Ascending aorta (tissue), 2 donors: ENCODE data around the gene RSPH9. TPM values are rescaled to one million over a fixed set of nuclear protein-coding genes. Genes with fewer than 3 reads are reported as not detected.

Experiments
- DNase-seq, 2 donors: peaks; one replicate each; pipeline ENCODE4 v3.0.0-alpha.2; 2019; ENCODE audit warnings: low spot score in 2 of 2
- H3K27ac ChIP-seq, 2 donors: fragments of 200-600 bp; sonication (generic); one replicate each; pipeline ENCODE4 v1.5.1; 2016 to 2017; ENCODE audit warnings: mild to moderate bottlenecking in 1 of 2
- H3K27me3 ChIP-seq: fragments of 200-600 bp; sonication (generic); one replicate; pipeline ENCODE4 v1.5.1; 2017
- H3K36me3 ChIP-seq, 2 donors: fragments of 200-600 bp; sonication (generic); one replicate each; pipeline ENCODE4 v1.5.1; 2016
- H3K4me1 ChIP-seq, 2 donors: fragments of 200-600 bp; sonication (generic); one replicate each; pipeline ENCODE4 v1.5.1; 2016 to 2017; ENCODE audit warnings: mild to moderate bottlenecking in 1 of 2
- H3K4me3 ChIP-seq, 2 donors: fragments of 200-600 bp; sonication (generic); one replicate each; pipeline ENCODE4 v1.5.1; 2016 to 2017; ENCODE audit warnings: mild to moderate bottlenecking in 1 of 2
- H3K9me3 ChIP-seq, 2 donors: fragments of 200-600 bp; sonication (generic); one replicate each; pipeline ENCODE4 v1.5.1; 2016
- intact Hi-C: fragments of 100-400 bp; cut with DNase I; formaldehyde crosslinking; loops from one replicate; pipeline ENCODE4 v1.15.1; 2023
- total RNA-seq: library from RNA; depleted of rRNA; stranded (reverse); fragments of >200 nt; gene quantifications from one replicate; pipeline ENCODE4 v1.1.0, GENCODE V29; 2016
- TF ChIP-seq, protein P1 (sequence below), 3 experiments: fragments of 200-600 bp in 2 of 3; fragments of 450-650 bp in 1 of 3; sonication (generic) in 2 of 3; IDR thresholded peaks; one replicate each; pipeline ENCODE4 v1.5.1; 2016 to 2019; ENCODE audit warnings: antibody characterized with exemption in 3 of 3, mild to moderate bottlenecking in 1 of 3, moderate library complexity in 1 of 3

RSPH9 gene
- total RNA-seq, 1 donor from 2014 or later, result not detected

DNA sequence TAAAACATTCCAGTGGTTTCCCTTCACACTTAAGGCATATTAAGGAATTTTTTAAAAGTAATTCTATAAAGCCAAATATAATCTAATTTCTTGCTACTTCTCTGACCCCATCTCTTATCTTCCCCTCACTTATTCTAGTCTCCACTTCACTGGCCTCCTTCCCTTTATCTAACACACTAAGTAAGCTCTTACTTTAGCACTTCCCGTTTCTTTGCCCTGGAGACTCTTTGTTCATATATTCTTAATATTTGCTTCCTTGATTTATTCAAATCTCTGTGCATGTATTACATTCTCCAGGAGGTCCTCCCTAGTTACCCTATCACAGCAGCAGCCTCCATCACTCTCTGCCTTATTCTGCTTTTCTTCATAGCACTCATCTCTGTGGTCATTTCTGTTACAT is 36.0 kb upstream of the RSPH9 start:
- no peak for DNase-seq
- Histone ChIP-seq H3K4me3 (no peak overlapping the region), H3K4me1 (no peaks in the 10 kb centered on the region), H3K27ac (no peak overlapping the region), H3K9me3 (no peaks in the 10 kb centered on the region), H3K27me3 (no peaks in the 10 kb centered on the region), H3K36me3 (peaks cover 11 to 58% of the 10 kb centered on the region in 2 donors)
- intact Hi-C loops, result loop anchor here (2.0 kb wide), 1 partner anchor 470 kb away; no protein-coding TSS in a partner anchor
- TF ChIP-seq, protein P1, sequence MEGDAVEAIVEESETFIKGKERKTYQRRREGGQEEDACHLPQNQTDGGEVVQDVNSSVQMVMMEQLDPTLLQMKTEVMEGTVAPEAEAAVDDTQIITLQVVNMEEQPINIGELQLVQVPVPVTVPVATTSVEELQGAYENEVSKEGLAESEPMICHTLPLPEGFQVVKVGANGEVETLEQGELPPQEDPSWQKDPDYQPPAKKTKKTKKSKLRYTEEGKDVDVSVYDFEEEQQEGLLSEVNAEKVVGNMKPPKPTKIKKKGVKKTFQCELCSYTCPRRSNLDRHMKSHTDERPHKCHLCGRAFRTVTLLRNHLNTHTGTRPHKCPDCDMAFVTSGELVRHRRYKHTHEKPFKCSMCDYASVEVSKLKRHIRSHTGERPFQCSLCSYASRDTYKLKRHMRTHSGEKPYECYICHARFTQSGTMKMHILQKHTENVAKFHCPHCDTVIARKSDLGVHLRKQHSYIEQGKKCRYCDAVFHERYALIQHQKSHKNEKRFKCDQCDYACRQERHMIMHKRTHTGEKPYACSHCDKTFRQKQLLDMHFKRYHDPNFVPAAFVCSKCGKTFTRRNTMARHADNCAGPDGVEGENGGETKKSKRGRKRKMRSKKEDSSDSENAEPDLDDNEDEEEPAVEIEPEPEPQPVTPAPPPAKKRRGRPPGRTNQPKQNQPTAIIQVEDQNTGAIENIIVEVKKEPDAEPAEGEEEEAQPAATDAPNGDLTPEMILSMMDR (IDR thresholded peaks at IDR 0.05), result no peak

GRCh38 chr6:43609402-43609801 is 35.4 kb upstream of the RSPH9 start:
- Histone ChIP-seq H3K9me3 (no peaks in the 10 kb centered on the region), H3K27me3 (no peaks in the 10 kb centered on the region), H3K4me3 (no peak overlapping the region), H3K4me1 (no peaks in the 10 kb centered on the region), H3K36me3 (peaks cover 16 to 60% of the 10 kb centered on the region in 2 donors), H3K27ac (no peak overlapping the region)
- intact Hi-C loops, result loop anchor here (2.0 kb wide), 1 partner anchor 469 kb away; no protein-coding TSS in a partner anchor
- DNase-seq, result no peak
- TF ChIP-seq, protein P1 (IDR thresholded peaks at IDR 0.05), result no peak

- H3K27me3 ChIP-seq, result no peaks in the 10 kb centered on the region
- no peaks in the 10 kb centered on the region for H3K9me3 ChIP-seq
- no peaks in the 10 kb centered on the region for H3K4me1 ChIP-seq
- no peak overlapping the region for H3K4me3 ChIP-seq
- H3K36me3 ChIP-seq, result peaks cover 16 to 62% of the 10 kb centered on the region in 2 donors
- intact Hi-C loops, result no loop called here
- TF ChIP-seq, protein P1 (IDR thresholded peaks at IDR 0.05), result no peak
- no peak for DNase-seq
- no peak overlapping the region for H3K27ac ChIP-seq
Measured at GRCh38 chr6:43610431-43610830, 34.4 kb upstream of the RSPH9 start.

- TF ChIP-seq, protein P1 (IDR thresholded peaks at IDR 0.05), result no peak
- no peaks in the 10 kb centered on the region for H3K27me3 ChIP-seq
- H3K4me3 ChIP-seq, result no peak overlapping the region
- no peak for DNase-seq
- intact Hi-C loops, result no loop called here
- peaks cover 13 to 49% of the 10 kb centered on the region in 2 donors for H3K36me3 ChIP-seq
- H3K27ac ChIP-seq, result no peak overlapping the region
- H3K4me1 ChIP-seq, result no peaks in the 10 kb centered on the region
- H3K9me3 ChIP-seq, result no peaks in the 10 kb centered on the region
Measured at GRCh38 chr6:43613721-43614395, 31.0 kb upstream of the RSPH9 start.

GRCh38 chr6:43614396-43614730 is 30.5 kb upstream of the RSPH9 start:
- Histone ChIP-seq H3K9me3 (no peaks in the 10 kb centered on the region), H3K36me3 (peaks cover 13 to 49% of the 10 kb centered on the region in 2 donors), H3K4me3 (no peak overlapping the region), H3K27me3 (no peaks in the 10 kb centered on the region), H3K4me1 (no peaks in the 10 kb centered on the region), H3K27ac (no peak overlapping the region)
- TF ChIP-seq, protein P1 (IDR thresholded peaks at IDR 0.05), result no peak
- intact Hi-C loops, result no loop called here
- no peak for DNase-seq
